NCI-H748 (cell line): ENCODE measurements around the gene REEP3.

Experiments used
- DNase-seq: peaks from one replicate; lab custom pipeline; 2025; ENCODE audit not compliant: unreplicated experiment; lab: John Stamatoyannopoulos, UW

REEP3 gene

GRCh38 chr10:63584725-63585035 is 63.5 kb downstream of the REEP3 start:
- no peak for DNase-seq

GRCh38 chr10:63585041-63585440 is 63.8 kb downstream of the REEP3 start:
- DNase-seq: no peak

GRCh38 chr10:63586043-63586442 is 64.8 kb downstream of the REEP3 start:
- DNase-seq: no peak

GRCh38 chr10:63587191-63587590 is 66.0 kb downstream of the REEP3 start:
- no peak for DNase-seq

GRCh38 chr10:63588436-63589167 is 67.4 kb downstream of the REEP3 start:
- DNase-seq: peak; percentile 36

GRCh38 chr10:63591600-63592379 is 70.6 kb downstream of the REEP3 start:
- no peak for DNase-seq

GRCh38 chr10:63593576-63593975 is 72.4 kb downstream of the REEP3 start:
- DNase-seq: no peak

GRCh38 chr10:63595072-63595471 is 73.9 kb downstream of the REEP3 start:
- DNase-seq: no peak

- DNase-seq: no peak
These were observed 75.7 kb downstream of the REEP3 start for GRCh38 chr10:63596924-63597323.

GRCh38 chr10:63600540-63600939 is 79.3 kb downstream of the REEP3 start:
- no peak for DNase-seq

- no peak for DNase-seq
These were observed 82.7 kb downstream of the REEP3 start for GRCh38 chr10:63603709-63604445.

GRCh38 chr10:63605197-63605967 is 84.2 kb downstream of the REEP3 start:
- DNase-seq: no peak

- no peak for DNase-seq
These were observed 87.3 kb downstream of the REEP3 start for GRCh38 chr10:63608511-63608910.

- DNase-seq: no peak
These were observed 89.9 kb downstream of the REEP3 start for GRCh38 chr10:63611078-63611477.

- no peak for DNase-seq
These were observed 93.2 kb downstream of the REEP3 start for GRCh38 chr10:63614371-63614891.

GRCh38 chr10:63618552-63618951 is 97.4 kb downstream of the REEP3 start:
- no peak for DNase-seq

- DNase-seq: no peak
These were observed 98.2 kb downstream of the REEP3 start for GRCh38 chr10:63619426-63619825.

- no peak for DNase-seq
These were observed 100.9 kb downstream of the REEP3 start for GRCh38 chr10:63622097-63622496.

GRCh38 chr10:63624701-63625100 is 103.5 kb downstream of the REEP3 start:
- DNase-seq: no peak

- no peak for DNase-seq
These were observed 106.2 kb downstream of the REEP3 start for GRCh38 chr10:63627396-63627795.

GRCh38 chr10:63627881-63628296 is 106.7 kb downstream of the REEP3 start:
- no peak for DNase-seq
